Activated T-cell treated with anti-CD3 and anti-CD28 coated beads for 4 hours (primary cell): ENCODE data around the gene HMGCLL1.

Source experiments
- DNase-seq: peaks from one replicate; pipeline ENCODE4 v3.0.0-alpha.2; 2020

HMGCLL1 gene

DNA sequence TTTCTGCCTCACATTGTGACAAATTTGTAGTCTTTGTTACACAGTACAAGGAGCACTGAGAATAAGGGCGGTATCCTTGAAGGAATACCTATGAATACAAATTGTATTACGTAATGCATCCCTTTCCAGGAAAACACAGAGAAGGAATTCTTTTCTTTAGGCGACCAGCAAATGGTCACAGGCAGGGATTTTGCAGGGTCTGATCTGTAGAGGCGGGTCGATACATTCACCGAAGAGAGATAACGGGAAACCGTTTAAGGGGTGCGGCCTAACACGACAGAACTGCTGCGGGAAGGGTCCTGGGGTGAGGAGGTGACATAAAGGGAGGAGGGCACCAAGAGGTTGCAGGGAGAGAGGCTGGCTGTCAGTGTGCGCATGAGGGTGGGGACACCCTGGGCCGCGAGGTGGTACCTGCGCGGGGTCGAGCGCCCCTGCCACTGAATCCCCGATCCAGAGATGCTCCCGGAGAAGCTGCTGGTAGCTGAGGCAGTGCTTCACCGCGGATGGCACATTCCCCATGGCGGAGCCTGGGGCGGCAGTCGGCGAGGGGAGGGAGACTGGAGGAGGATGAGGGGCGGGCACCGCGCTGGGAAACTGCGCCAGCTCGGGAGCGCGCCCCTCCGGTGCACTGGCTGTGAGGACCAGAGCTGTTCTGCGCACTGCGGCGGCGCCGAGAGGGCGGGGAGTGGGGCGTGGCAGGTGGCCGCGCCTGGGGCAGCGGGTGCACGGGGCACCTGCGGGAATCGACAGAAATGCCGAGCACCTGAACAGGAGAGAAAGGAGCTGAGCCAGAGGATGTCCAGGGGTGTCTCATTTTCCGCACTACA, at the start of gene HMGCLL1:
TSS of gene HMGCLL1 (minus strand) at position 656 of the 827 bp plus-strand sequence. CDS start at position 519, 137 bp downstream.
- DNase-seq, result no peak

DNA sequence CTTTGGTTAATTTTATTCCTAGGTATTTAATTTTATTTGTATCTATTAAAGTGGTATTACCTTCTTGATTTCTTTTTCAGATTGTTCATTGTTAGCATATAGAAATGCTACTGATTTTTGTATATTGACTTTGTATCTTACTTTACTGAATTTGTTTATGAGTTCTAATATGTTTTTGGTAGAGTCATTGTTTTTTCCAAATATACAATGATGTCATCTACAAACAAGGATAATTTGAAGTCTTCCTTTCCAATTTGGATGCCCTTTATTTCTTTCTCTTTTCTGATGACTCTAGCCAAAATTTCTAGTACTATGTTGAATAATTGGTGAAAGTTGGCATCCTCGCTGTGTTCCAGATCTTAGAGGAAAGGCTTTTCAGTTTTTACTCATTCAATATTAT, 43.0 kb upstream of the HMGCLL1 start:
- DNase-seq, result no peak

DNA sequence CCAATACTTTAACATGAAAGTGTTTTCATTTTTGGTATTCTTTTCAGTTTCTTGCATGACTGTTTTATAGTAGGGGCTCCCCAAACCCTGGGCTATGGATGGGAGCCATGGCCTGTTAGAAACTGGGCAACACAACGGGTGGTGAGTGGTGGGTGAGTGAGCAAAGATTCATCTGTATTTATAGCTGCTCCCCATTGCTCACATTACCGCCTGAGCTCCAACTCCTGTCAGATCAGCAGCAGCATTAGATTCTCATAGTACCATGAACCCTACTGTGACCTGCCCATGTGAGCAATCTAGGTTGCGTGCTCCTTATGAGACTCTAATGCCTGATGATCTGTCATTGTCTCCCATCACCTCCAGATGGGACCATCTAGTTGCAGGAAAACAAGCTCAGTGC, 42.3 kb upstream of the HMGCLL1 start:
- DNase-seq, result no peak

DNA sequence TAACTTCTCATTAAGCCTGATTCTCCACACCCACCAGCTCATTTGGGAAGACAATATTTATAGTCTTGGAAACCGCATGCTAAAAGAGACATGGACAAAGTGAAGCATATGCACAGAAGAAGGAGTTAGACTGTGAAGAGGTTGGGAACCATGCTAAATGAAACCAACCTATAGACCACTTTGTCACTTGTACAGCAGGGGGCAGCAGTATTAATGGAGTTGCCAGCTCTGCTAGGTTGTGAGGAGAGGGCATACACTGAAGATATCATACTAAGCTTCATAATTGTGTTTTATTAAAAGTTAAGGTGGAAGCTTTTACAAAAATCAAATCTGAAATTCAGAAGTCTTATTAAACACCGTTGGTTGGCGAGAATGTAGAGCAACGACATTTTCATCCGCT, 38.3 kb upstream of the HMGCLL1 start:
- no peak for DNase-seq

GRCh38 chr6:55604021-55604420, 25.0 kb upstream of the HMGCLL1 start:
- no peak for DNase-seq

DNA sequence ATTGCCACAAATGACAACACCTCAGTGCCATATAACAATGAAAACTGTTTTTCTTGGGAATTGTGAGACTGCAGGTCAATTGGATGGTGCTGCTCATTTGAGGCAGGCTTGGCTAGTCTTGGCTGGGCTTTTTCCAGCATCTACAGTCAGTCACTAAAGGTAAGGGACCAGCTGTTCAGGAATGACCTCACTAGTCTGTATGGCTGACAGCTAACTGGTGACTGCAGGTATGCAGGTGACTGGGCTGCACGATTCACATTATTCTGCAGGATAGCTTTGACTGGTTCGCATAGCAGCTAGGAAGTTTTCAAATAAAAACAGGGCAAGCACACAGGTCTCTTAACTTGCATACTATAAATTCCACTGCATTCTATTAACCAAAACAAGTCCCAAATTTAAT, 22.1 kb upstream of the HMGCLL1 start:
- DNase-seq, result no peak

DNA sequence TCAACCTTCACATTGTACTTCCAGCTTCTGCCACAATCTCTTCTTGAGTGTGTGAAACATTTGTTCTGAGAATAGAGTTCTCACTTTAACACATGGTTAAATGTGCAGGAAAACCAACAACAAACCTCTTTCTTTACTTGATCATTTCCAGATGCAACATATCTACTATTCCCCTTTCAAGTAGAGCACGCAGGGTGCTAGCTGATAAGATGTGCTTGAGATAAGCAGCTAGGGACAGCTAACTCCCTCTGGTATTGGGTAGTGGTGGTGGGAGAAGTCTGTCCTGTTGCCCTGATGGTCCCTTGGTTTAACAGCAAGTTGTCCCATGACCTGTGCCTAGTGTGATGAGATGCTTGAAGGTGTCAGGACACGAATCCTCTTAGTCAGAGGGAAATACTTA, 15.4 kb upstream of the HMGCLL1 start:
- no peak for DNase-seq

- no peak for DNase-seq
These were observed 5.8 kb upstream of the HMGCLL1 start for GRCh38 chr6:55584654-55585354.

DNA sequence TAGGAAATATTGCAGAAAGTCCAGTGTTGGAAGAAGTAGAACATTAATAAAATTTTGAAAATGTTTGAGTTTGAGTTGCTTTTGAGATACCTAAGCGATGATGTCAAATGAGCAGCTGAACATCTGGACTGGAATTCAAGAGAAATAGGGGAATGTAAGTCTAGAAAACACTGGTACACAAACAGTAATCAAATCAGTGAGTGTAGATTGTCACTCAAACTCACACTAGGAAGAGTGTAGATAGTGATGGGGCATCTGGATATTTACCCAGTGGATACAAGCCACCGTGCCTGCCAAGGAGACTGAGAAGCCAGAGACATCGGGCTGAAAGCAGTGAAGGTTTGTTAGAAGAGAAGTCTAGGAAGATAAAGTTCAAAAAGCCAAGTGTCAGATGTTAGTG, 2.2 kb downstream of the HMGCLL1 start:
- no peak for DNase-seq

- DNase-seq, result no peak
These were observed 4.4 kb downstream of the HMGCLL1 start for GRCh38 chr6:55574556-55574955.

DNA sequence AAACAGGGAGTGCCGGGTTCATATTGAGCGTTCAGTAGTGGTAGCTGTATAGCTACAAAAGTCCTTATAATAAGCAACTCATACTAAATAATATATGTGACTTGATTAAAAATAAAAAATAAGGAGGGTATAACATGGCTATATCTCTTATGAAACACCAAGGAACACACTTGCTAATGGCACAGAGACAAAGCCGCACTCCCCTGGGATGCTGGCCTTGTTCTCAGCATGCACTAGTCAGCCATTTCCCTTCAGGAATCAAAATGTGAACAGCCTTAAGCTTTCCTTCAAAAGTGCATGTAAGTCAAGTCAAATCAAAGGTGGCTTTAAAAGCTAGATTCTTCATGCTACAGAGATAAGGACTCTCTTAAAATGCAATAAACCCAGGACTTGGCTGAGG, 9.4 kb downstream of the HMGCLL1 start:
- DNase-seq, result no peak

DNA sequence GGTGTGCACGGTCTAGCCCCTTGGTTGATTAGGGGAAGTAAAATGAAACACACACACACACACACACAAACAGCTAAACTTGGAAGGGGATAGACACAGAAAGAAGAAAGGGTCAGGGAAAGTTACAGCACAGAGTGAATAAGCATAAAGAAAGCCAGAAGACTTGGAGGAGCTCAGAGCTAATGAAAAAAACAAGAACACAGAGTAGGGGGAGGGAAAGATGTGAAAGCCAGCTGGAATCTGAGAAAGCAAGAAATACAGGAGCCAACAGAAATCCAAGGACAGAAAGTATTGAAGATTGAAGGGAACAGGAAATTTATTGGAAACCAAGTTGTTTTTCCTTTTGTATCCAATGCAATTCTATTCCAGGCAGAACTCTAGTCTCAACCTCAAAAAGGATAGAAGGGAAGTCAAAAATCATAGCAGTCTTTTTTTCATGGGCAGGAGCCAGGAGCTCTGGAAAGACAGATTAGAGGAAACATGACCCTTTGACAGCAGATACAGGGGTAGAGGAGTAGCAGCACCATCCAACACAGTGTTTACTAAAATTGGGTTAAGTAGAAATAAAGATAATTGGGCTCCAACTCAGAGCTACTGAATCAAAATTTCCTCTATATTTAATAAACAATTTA, 10.1 kb downstream of the HMGCLL1 start:
- DNase-seq, result no peak

DNA sequence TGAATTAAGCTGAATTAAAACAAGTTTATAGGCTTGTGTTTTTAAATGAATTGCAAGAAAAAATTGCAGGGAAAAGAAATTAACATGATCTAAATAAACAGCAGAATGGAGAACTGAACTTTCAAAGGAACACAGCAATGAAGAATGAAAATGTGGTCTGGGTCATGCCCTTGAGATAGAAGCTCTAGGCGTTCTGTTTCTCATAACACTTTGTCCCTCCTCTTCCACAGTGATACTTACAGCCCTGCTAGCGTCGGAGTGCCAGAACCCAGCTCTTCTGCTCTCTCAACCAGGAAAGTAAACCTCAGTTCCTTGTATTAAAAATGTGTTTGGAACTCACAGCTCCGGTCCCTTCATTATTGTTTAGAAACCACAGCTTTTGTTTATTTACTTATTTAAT, 11.4 kb downstream of the HMGCLL1 start:
- DNase-seq, result no peak

DNA sequence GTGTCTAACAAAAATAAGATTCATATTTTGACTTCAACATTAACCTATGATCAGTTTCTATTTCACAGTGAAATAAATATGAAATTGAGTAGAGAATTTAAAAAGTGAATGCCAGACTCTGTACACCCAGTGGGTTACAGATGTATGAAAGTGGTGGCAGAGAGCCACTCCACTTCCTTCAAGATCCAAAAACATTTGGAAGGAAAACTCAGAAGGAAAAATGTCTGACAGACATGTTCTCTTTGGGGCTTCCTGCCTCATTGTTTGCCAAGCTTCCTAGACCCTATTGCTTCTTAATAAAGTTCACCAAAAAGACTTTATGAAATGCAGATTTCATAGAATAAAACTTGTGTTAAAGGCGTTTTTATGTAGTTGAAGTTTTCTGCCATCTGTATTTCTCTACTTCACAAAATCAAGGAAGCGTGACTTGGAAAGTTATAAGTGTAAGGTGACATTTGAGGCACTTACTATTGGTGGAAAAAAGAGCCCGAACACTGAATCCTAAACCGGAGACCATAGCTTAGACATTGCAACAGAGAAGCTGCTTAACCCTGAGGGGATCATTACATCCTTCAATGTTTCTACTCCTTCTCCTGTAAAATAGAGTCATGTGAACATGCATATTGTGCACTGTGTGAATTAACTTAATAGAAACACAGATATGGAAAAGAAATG, 12.8 kb downstream of the HMGCLL1 start:
- DNase-seq, result no peak

DNA sequence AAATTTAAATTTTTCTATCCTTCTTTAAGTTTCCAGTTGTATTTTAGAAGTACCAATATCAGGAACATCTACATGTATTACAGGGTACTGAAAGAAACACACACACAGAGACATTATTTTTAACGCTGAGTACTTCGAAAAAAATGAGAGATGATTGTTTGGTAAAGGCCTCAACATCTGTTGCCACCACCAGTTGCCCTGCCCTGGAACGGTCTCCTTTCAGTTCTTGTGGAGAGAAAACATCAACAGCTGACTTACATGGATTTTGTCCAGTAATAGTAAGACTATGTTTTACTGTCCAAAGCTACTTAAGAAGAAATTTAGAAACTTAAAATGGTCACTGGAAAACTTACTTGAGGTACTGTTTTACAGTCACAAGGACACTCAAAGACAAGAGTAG, 16.7 kb downstream of the HMGCLL1 start:
- DNase-seq, result no peak

- no peak for DNase-seq
These were observed 18.6 kb downstream of the HMGCLL1 start for GRCh38 chr6:55560290-55560885.

- DNase-seq, result no peak
These were observed 21.8 kb downstream of the HMGCLL1 start for GRCh38 chr6:55557146-55557545.

- DNase-seq, result no peak
These were observed 33.2 kb downstream of the HMGCLL1 start for GRCh38 chr6:55545791-55546190.

DNA sequence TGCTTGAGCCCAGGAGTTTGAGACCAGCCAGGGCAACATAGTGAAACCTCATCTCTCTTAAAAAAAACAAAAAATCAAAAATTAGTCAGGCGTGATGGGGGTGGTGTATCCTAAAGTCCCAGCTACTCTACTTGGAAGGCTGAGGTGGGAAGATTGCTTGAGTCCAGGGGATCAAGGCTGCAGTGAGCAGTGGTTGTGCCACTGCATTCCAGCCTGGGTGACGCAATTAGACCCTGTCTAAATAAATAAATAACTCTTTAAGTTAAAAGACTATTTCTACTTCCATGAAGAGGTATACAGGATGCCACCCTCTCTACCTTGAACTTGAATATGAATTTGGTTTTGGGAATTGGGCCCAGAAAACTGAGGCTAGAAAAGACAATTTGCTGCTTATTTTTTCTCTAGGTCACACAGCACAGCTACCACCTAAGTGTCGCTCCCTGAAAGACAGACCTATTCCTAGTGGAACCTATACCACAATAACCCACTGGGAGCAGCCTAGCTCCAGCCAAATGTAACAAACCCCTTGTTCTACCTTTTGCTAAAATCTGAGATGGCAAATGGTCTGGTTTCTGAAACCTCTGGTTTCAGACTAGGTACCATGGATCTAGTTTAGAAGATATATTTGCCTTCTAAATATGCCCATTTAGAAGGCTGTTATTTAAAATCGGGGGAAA, 35.2 kb downstream of the HMGCLL1 start:
- DNase-seq, result no peak

- DNase-seq, result no peak
These were observed 38.0 kb downstream of the HMGCLL1 start for GRCh38 chr6:55541024-55541423.

DNA sequence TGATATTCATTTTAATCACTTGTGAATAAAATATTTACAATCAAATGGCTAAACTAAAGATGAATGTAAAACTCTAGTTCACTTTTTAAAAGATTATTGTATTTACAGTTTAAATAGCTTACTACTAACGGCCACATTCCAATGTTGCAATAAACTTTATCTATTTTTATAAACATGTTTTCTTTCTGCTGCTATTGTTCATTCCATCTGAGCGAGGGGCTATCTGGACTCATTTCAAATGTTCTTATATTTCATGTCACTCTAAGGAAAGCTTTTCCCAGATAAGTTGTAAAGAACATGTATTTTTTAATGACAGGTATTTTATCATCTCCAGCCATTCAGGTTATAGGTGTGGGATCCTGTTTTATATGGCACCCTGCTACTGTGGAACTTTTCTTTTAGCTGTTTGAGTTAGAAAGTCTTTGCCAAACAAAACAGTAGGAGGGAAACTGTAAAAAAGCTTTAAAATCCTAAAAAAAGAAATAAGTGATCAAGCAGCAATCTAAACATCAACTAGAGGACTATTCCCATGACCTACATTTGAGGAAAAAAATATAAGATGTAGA, 42.5 kb downstream of the HMGCLL1 start:
- DNase-seq, result no peak

- DNase-seq, result no peak
These were observed 47.5 kb downstream of the HMGCLL1 start for GRCh38 chr6:55531496-55531895.
